HepG2 (cell line): Measurements from ENCODE around the gene KDM5A. TPM values are rescaled to one million over a fixed set of nuclear protein-coding genes. Genes with fewer than 3 reads are reported as not detected.

Experiments
- ATAC-seq: fragments of 200-7000 bp; cut with Tn5 transposase; 3 replicates; pipeline ENCODE4 v1.9.1; 2020; ENCODE audit warnings: mild to moderate bottlenecking, moderate library complexity
- BruUV-seq: library from RNA; stranded (reverse); fragments of 400-500 nt; replicated peaks from 2 replicates; lab custom pipeline; 2021; lab: Mats Ljungman, UMichigan
- CTCF ChIA-PET: fragments of 300-600 bp; formaldehyde crosslinking; extraction: SDS; loops from one replicate; lab custom pipeline; 2021; ENCODE audit warnings: low total read pairs, inconsistent platforms, low intra/inter-chr PET ratio; lab: Yijun Ruan, JAX
- POLR2A ChIA-PET: fragments of 350-600 bp; sonication (Branson Sonifier 250); formaldehyde crosslinking; loops from one replicate; lab custom pipeline; 2020; ENCODE audit warnings: antibody characterized with exemption, inconsistent platforms; lab: Yijun Ruan, JAX
- DNase-seq: peaks from one replicate; pipeline ENCODE4 v3.0.0-alpha.2; 2015; ENCODE audit warnings: low spot score
- FAIRE-seq: peaks from 3 replicates; lab custom pipeline; 2011; peaks lifted over from hg19 to GRCh38; lab: Jason Lieb, UNC
- H2AFZ ChIP-seq: one replicate; pipeline ENCODE4 v1.6.1; 2011; ENCODE audit warnings: low read length, inconsistent platforms
- H3K27ac ChIP-seq: fragments of 300-600 bp; 3 replicates; pipeline ENCODE4 v1.8.0; 2011; ENCODE audit warnings: mixed run types, mild to moderate bottlenecking, mixed read lengths, low read length, inconsistent platforms; ENCODE audit not compliant: insufficient read depth; ENCODE audit errors: extremely low read length
- H3K27me3 ChIP-seq, 2 experiments: fragments of 200-600 bp in 1 of 2; 2 replicates in 1 of 2; 3 replicates in 1 of 2; pipeline versions ENCODE4 v1.6.0 to v1.8.0; 2011; ENCODE audit warnings: low read length in 2 of 2, mild to moderate bottlenecking in 2 of 2, moderate library complexity in 2 of 2, inconsistent platforms in 1 of 2; ENCODE audit not compliant: insufficient read depth in 2 of 2, control insufficient read depth in 1 of 2
- H3K36me3 ChIP-seq, 2 experiments: fragments of 200-600 bp in 1 of 2; replicated peaks in 1 of 2; 2 replicates in 1 of 2; 3 replicates in 1 of 2; pipeline versions ENCODE4 v1.5.1 to v1.8.0; 2011; ENCODE audit warnings: low read length in 2 of 2, inconsistent platforms in 1 of 2; ENCODE audit not compliant: insufficient read depth in 2 of 2, control insufficient read depth in 1 of 2
- H3K4me1 ChIP-seq: 2 replicates; pipeline ENCODE4 v1.5.1; 2012; ENCODE audit warnings: low read length, inconsistent platforms; ENCODE audit not compliant: insufficient read depth
- H3K4me2 ChIP-seq: 2 replicates; pipeline ENCODE4 v1.6.0; 2011; ENCODE audit warnings: low read depth, low read length, inconsistent platforms
- H3K4me3 ChIP-seq, 3 experiments: fragments of 200-600 bp in 1 of 3; sonication (generic), shearing (Covaris generic) in 1 of 3; replicated peaks in 1 of 3; 2 replicates each; pipeline ENCODE4 v1.5.1; 2011 to 2016; ENCODE audit warnings: low read length in 3 of 3, inconsistent platforms in 2 of 3, low read depth in 2 of 3, mild to moderate bottlenecking in 2 of 3, control low read depth in 1 of 3, mixed read lengths in 1 of 3; ENCODE audit not compliant: insufficient read depth in 1 of 3
- H3K79me2 ChIP-seq: one replicate; pipeline ENCODE4 v1.6.1; 2011; ENCODE audit warnings: low read length, inconsistent platforms; ENCODE audit not compliant: insufficient read depth
- H3K9ac ChIP-seq: 2 replicates; pipeline ENCODE4 v1.6.0; 2011; ENCODE audit warnings: mild to moderate bottlenecking, low read depth, low read length, inconsistent platforms; ENCODE audit not compliant: insufficient read depth
- H3K9me3 ChIP-seq: 2 replicates; pipeline ENCODE4 v1.5.1; 2012; ENCODE audit warnings: mild to moderate bottlenecking, low read length
- H4K20me1 ChIP-seq: 2 replicates; pipeline ENCODE4 v1.6.0; 2011; ENCODE audit warnings: inconsistent platforms, mild to moderate bottlenecking, low read length, moderate library complexity; ENCODE audit not compliant: insufficient read depth
- CHD4 ChIP-seq: fragments of 200-600 bp; sonication (generic); IDR thresholded peaks from 2 replicates; pipeline ENCODE4 v1.7.0; 2017; ENCODE audit warnings: mild to moderate bottlenecking, low read length, borderline replicate concordance
- GABPB1 ChIP-seq: IDR thresholded peaks from 2 replicates; pipeline ENCODE4 v1.6.1; 2016; ENCODE audit warnings: mild to moderate bottlenecking, missing genetic modification reagents, moderate library complexity, missing compliant biosample characterization
- GLI4 ChIP-seq: sonication (generic); formaldehyde crosslinking; IDR thresholded peaks from 2 replicates; pipeline ENCODE4 v1.5.1; 2020; ENCODE audit warnings: missing genetic modification reagents, mild to moderate bottlenecking, moderate library complexity, borderline replicate concordance
- JARID2 ChIP-seq: sonication (generic); formaldehyde crosslinking; IDR thresholded peaks from 2 replicates; pipeline ENCODE4 v1.8.1; 2023; ENCODE audit warnings: missing genetic modification reagents, inconsistent platforms; ENCODE audit not compliant: insufficient replicate concordance
- REPIN1 ChIP-seq: sonication (generic); formaldehyde crosslinking; IDR thresholded peaks from 2 replicates; pipeline ENCODE4 v1.8.0; 2022; ENCODE audit warnings: missing genetic modification reagents, low read depth, mild to moderate bottlenecking, borderline replicate concordance
- RORA ChIP-seq: sonication (generic); formaldehyde crosslinking; IDR thresholded peaks from 2 replicates; pipeline ENCODE4 v1.5.0; 2020; ENCODE audit warnings: mild to moderate bottlenecking, missing genetic modification reagents, moderate library complexity
- SP4 ChIP-seq: sonication (generic); formaldehyde crosslinking; IDR thresholded peaks from 2 replicates; pipeline ENCODE4 v1.8.1; 2023; ENCODE audit warnings: mild to moderate bottlenecking, missing genetic modification reagents
- ZBTB7B ChIP-seq: sonication (generic); formaldehyde crosslinking; IDR thresholded peaks from 2 replicates; pipeline ENCODE4 v1.4.0; 2020; ENCODE audit warnings: missing genetic modification reagents
- ZNF296 ChIP-seq: sonication (generic); formaldehyde crosslinking; conservative IDR thresholded peaks from 2 replicates; pipeline ENCODE4 v1.5.0; 2020; ENCODE audit warnings: mild to moderate bottlenecking, missing genetic modification reagents
- ZNF44 ChIP-seq: sonication (generic); formaldehyde crosslinking; IDR thresholded peaks from 2 replicates; pipeline ENCODE4 v1.5.1; 2020; ENCODE audit warnings: mild to moderate bottlenecking, missing genetic modification reagents
- ZNF563 ChIP-seq: sonication (generic); formaldehyde crosslinking; IDR thresholded peaks from 2 replicates; pipeline ENCODE4 v1.8.0; 2022; ENCODE audit warnings: mild to moderate bottlenecking, moderate library complexity, missing genetic modification reagents
- ZSCAN30 ChIP-seq: sonication (generic); formaldehyde crosslinking; IDR thresholded peaks from 2 replicates; pipeline ENCODE4 v1.5.0; 2020; ENCODE audit warnings: mild to moderate bottlenecking, missing genetic modification reagents
- WGBS: methylation state at CpG from one replicate; pipeline ENCODE4 v1.1.6; 2017; ENCODE audit warnings: low lambda C conversion rate; 5-methylcytosine and 5-hydroxymethylcytosine counted together
- in situ Hi-C: cut with HindIII; loops from 2 replicates; pipeline ENCODE4 v1.10.0; 2017; ENCODE audit warnings: low pct_unique_long_range_greater_than_20kb; ENCODE audit not compliant: extremely low pct_ligation_motif_present
- intact Hi-C: fragments of 100-400 bp; cut with micrococcal nuclease; formaldehyde crosslinking; loops from one replicate; pipeline ENCODE4 v1.10.0; 2022; ENCODE audit not compliant: unreplicated experiment
- polyA plus RNA-seq, 8 experiments: library from polyadenylated mRNA; depleted of rRNA in 3 of 8; stranded (reverse) in 7 of 8; unstranded in 1 of 8; fragments of >200 nt; fragmentation: Illumina TruSeq in 4 of 8; extraction: Trizol in 4 of 8; gene quantifications; 2 replicates each; pipeline versions ENCODE4 v1.2.1 to v1.2.3, GENCODE V29; 2011 to 2016; ENCODE audit warnings: low read depth in 4 of 8, missing spikeins in 1 of 8, mixed read lengths in 1 of 8; ENCODE audit not compliant: insufficient read depth in 1 of 8
- total RNA-seq, 5 experiments: library from RNA; depleted of rRNA; stranded (reverse); fragments of >200 nt; fragmentation: Illumina TruSeq; extraction: Trizol; gene quantifications; 2 replicates each; pipeline ENCODE4 v1.2.3, GENCODE V29; 2016; ENCODE audit warnings: low read depth in 1 of 5
- TF ChIP-seq, protein P1 (sequence below): IDR thresholded peaks from 2 replicates; pipeline ENCODE4 v1.6.1; 2016; ENCODE audit warnings: low read depth
- TF ChIP-seq, protein P2 (sequence below): sonication (generic); formaldehyde crosslinking; IDR thresholded peaks from 2 replicates; pipeline ENCODE4 v1.5.0; 2020; ENCODE audit warnings: mild to moderate bottlenecking, missing genetic modification reagents, moderate library complexity
- TF ChIP-seq, protein P3 (sequence below): sonication (generic); formaldehyde crosslinking; IDR thresholded peaks from 2 replicates; pipeline ENCODE4 v1.4.0; 2020; ENCODE audit warnings: missing genetic modification reagents
- TF ChIP-seq, protein P4 (sequence below): sonication (generic); formaldehyde crosslinking; IDR thresholded peaks from 2 replicates; pipeline ENCODE4 v1.4.0; 2020; ENCODE audit warnings: missing genetic modification reagents, mild to moderate bottlenecking, borderline replicate concordance

KDM5A gene
- total and polyA plus RNA-seq, 2 of the 13 experiments (the other 11 are each of a cell fraction or from before 2014, with no cell fraction given): 12.0 to 29.2 TPM

DNA sequence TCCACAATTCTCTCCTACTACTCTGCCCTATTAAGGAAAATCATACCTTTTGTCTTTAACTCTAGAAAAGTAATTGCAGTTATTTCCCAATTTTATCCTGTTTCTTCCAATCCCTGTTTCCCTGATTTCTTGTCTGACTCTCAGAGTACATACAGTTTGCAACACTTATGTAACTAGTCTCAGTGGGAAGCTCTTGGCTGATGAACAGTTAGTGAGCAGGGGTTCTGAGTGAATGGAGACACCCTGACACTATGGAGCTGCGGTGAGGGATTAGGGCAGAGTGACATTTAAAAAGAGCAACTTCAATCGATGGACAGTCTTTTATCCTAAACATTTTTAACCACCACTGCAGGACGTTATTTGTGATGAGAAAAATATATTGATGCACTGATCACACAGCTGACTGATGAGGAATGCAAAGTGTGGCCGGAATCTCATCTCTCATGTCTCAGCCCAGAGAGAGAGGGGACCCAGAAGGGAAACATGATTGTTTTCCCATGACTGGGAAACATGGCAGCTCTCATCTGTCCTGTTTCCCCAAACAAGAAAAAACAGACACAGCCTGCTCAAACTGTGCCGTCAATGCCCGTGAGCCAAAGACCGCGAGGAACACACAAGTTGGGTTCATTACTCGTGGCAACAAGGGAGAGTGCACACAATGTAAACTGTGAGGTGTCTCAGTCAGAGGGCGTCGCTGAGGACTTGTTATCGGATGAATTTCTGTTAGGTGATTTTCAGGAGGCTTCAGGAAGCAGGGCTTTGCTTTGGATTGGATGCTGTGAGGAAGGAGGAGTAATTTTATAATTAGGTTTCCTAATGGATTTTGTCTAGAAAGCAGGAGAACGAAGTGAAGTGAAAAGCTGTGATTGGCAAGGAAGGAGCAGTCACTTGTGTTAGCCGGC is 121.3 kb downstream of the KDM5A start:
- no peaks in the 10 kb centered on the region for H3K27me3 ChIP-seq
- no peaks in the 10 kb centered on the region for H3K79me2 ChIP-seq
- no peaks in the 10 kb centered on the region for H3K36me3 ChIP-seq
- WGBS: 34% methylated on average over 14 of the region's 14 CpGs
- ChIA-PET CTCF (no interaction called here), POLR2A (no interaction called here)
- peaks cover 9% of the 10 kb centered on the region for H3K4me1 ChIP-seq
- FAIRE-seq (no peak), ATAC-seq (peak; percentile 39), DNase-seq (no peak)
- H4K20me1 ChIP-seq: no peaks in the 10 kb centered on the region
- intact Hi-C loops: no loop called here
- H3K4me2 ChIP-seq: no peak overlapping the region
- H3K4me3 ChIP-seq: no peak overlapping the region
- BruUV-seq: no TSS peak
- H3K9ac ChIP-seq: no peak overlapping the region
- H3K9me3 ChIP-seq: no peaks in the 10 kb centered on the region
- in situ Hi-C loops: no loop called here
- H3K27ac ChIP-seq: no peak overlapping the region
- TF ChIP-seq, protein P1, sequence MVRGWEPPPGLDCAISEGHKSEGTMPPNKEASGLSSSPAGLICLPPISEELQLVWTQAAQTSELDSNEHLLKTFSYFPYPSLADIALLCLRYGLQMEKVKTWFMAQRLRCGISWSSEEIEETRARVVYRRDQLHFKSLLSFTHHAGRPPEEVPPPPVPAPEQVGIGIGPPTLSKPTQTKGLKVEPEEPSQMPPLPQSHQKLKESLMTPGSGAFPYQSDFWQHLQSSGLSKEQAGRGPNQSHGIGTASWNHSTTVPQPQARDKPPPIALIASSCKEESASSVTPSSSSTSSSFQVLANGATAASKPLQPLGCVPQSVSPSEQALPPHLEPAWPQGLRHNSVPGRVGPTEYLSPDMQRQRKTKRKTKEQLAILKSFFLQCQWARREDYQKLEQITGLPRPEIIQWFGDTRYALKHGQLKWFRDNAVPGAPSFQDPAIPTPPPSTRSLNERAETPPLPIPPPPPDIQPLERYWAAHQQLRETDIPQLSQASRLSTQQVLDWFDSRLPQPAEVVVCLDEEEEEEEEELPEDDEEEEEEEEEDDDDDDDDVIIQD: no peak
- TF ChIP-seq ZBTB7B (CRISPR knock-in tag) (no peak), GABPB1 (no peak), GLI4 (no peak), REPIN1 (CRISPR knock-in tag) (no peak), JARID2 (CRISPR knock-in tag) (no peak), ZNF563 (CRISPR knock-in tag) (no peak), SP4 (no peak), ZNF44 (CRISPR knock-in tag) (no peak), ZNF296 (CRISPR knock-in tag) (no peak), ZSCAN30 (CRISPR knock-in tag) (no peak), RORA (no peak), CHD4 (no peak)
- TF ChIP-seq, protein P2, sequence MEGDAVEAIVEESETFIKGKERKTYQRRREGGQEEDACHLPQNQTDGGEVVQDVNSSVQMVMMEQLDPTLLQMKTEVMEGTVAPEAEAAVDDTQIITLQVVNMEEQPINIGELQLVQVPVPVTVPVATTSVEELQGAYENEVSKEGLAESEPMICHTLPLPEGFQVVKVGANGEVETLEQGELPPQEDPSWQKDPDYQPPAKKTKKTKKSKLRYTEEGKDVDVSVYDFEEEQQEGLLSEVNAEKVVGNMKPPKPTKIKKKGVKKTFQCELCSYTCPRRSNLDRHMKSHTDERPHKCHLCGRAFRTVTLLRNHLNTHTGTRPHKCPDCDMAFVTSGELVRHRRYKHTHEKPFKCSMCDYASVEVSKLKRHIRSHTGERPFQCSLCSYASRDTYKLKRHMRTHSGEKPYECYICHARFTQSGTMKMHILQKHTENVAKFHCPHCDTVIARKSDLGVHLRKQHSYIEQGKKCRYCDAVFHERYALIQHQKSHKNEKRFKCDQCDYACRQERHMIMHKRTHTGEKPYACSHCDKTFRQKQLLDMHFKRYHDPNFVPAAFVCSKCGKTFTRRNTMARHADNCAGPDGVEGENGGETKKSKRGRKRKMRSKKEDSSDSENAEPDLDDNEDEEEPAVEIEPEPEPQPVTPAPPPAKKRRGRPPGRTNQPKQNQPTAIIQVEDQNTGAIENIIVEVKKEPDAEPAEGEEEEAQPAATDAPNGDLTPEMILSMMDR (CRISPR knock-in tag): no peak
- TF ChIP-seq, protein P3, sequence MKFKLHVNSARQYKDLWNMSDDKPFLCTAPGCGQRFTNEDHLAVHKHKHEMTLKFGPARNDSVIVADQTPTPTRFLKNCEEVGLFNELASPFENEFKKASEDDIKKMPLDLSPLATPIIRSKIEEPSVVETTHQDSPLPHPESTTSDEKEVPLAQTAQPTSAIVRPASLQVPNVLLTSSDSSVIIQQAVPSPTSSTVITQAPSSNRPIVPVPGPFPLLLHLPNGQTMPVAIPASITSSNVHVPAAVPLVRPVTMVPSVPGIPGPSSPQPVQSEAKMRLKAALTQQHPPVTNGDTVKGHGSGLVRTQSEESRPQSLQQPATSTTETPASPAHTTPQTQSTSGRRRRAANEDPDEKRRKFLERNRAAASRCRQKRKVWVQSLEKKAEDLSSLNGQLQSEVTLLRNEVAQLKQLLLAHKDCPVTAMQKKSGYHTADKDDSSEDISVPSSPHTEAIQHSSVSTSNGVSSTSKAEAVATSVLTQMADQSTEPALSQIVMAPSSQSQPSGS (CRISPR knock-in tag): no peak
- TF ChIP-seq, protein P4, sequence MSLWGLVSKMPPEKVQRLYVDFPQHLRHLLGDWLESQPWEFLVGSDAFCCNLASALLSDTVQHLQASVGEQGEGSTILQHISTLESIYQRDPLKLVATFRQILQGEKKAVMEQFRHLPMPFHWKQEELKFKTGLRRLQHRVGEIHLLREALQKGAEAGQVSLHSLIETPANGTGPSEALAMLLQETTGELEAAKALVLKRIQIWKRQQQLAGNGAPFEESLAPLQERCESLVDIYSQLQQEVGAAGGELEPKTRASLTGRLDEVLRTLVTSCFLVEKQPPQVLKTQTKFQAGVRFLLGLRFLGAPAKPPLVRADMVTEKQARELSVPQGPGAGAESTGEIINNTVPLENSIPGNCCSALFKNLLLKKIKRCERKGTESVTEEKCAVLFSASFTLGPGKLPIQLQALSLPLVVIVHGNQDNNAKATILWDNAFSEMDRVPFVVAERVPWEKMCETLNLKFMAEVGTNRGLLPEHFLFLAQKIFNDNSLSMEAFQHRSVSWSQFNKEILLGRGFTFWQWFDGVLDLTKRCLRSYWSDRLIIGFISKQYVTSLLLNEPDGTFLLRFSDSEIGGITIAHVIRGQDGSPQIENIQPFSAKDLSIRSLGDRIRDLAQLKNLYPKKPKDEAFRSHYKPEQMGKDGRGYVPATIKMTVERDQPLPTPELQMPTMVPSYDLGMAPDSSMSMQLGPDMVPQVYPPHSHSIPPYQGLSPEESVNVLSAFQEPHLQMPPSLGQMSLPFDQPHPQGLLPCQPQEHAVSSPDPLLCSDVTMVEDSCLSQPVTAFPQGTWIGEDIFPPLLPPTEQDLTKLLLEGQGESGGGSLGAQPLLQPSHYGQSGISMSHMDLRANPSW (CRISPR knock-in tag): no peak
- no peak overlapping the region for H2AFZ ChIP-seq
